Left colon (tissue), 2 donors: Measurements from ENCODE around the gene CPNE5. TPM values are rescaled to one million over a fixed set of nuclear protein-coding genes. Genes with fewer than 3 reads are reported as not detected.

Experiments used
- total RNA-seq, 2 donors: library from RNA; stranded (reverse); fragmentation: NEBNext Ultra II Directional; extraction: Animal tissue kit (Norgen Biotek cat#: 25700); gene quantifications; one replicate each; pipeline ENCODE4 v1.2.1, GENCODE V29; 2021
- donor health status: DM: no; HTN: no; CAD: no.
- donor health status: DM: yes; HTN: yes; CAD: no.

Gene CPNE5
- total RNA-seq, 2 donors from 2014 or later = 3.8 to 7.8 TPM

Other genes starting within 250 kb of the CPNE5 start
- 100 to 1,000 TPM; 178 to 242 TPM for gene SRSF3, start 245.1 kb downstream of the CPNE5 start, total RNA-seq
- gene CDKN1A, start 160.7 kb downstream of the CPNE5 start, total RNA-seq = 100 to 1,000 TPM; 264 to 383 TPM
- gene RAB44, start 141.6 kb downstream of the CPNE5 start, total RNA-seq = under 1 TPM; 0.09 to 0.42 TPM
- 10 to 100 TPM; 10.1 to 12.6 TPM for gene PPIL1, start 35.4 kb upstream of the CPNE5 start, total RNA-seq
- gene C6orf89, start 46.5 kb upstream of the CPNE5 start, total RNA-seq = 10 to 100 TPM; 53.9 to 59.3 TPM
- gene PI16, start 115.3 kb upstream of the CPNE5 start, total RNA-seq = 1 to 10 TPM; 2.0 to 4.0 TPM
- 100 to 1,000 TPM; 142 to 149 TPM for gene MTCH1, start 146.8 kb upstream of the CPNE5 start, total RNA-seq
- gene FGD2, start 166.2 kb upstream of the CPNE5 start, total RNA-seq = 10 to 100 TPM in 1 of 2 donors, 1 to 10 TPM in 1; 5.1 to 13.5 TPM